ENCODE results near the gene VTI1A.
"Not testable (repeated sequence)": the region's sequence is repeated elsewhere in the genome, so short reads cannot be mapped to it uniquely, and the experiment has no call there.

Gene VTI1A

DNA sequence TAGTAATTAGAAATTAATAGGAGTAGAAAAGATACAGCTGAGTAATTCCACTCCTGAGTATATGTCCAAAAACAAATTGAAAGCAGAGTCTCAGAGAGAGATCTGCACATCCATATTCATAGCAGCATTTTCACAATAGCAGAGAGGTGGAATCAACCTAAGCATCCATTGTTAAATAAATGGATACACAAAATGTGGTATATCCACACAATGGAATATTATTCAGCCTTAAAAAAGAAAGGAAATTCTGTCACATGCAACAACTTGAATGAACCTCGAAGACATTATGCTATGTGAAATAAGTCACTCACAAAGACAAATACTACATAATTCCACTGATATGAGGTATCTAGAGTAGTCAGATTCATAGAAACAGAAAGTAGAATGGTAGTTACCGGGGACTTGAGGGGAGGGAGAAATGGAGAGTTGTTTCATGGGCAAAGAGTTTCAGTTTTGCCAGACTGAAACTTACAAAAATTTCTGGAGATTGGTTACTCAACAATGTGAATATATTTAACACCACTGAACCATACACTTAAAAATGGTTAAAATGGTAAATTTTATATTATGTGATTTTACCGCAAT lies 18.4 kb downstream of the VTI1A start:
- Mint-ChIP-seq H3K9me3 (no peaks in the 10 kb centered on the region), H3K4me1 (peaks cover 0 to 9% of the 10 kb centered on the region in 2 donors), H3K4me3 (no peak overlapping the region), H3K27ac (no peak overlapping the region), H3K36me3 (peaks cover 20 to 45% of the 10 kb centered on the region in 2 donors), H3K27me3 (no peaks in the 10 kb centered on the region)
- DNase-seq (no peak), ATAC-seq (replicated peaks) (no peak)

DNA sequence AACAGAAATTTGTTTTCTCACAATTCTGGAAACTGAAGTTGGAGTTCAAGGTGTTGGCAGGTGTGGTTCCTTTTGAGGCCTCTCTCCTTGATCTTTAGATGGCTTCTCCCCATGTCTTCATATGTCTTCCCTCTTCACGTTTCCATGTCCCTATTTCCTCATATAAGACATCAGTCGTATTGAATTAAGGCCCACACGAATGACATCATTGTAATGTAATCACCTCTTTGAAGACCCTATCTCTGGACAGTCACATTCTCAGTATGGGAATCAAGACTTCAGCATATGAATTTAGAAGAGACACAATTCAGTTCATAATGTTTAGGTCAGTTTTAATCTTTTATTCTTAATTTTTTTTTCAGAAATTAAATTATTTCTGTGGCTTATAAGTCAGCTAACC lies 19.8 kb downstream of the VTI1A start:
- peaks cover 21 to 39% of the 10 kb centered on the region in 2 donors for H3K36me3 Mint-ChIP-seq
- H3K27me3 Mint-ChIP-seq, result no peaks in the 10 kb centered on the region

DNA sequence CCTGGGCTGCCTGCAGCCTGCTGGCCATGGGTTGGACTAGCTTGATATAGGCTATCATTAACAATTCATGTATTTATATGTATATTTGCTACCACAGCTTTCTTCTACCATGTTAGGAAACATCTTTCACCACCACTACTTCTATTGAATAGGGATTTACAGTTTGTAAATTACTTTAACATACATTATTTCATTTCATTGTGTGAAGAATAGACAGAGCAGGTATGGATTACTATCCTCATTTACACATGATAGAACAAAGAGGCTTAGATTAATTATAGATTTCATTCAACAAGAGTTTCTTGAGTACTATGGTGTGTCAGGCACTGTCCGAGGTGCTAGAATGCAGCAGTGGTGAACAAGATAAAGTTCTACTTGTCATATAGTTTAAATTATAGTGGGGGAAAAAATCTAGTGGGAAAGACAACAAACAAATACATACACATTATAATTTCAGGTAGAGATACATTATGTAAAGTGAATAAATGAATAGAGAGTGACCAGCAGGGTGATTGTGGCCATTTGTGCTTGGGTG lies 20.6 kb downstream of the VTI1A start:
- DNase-seq (no peak), ATAC-seq (replicated peaks) (no peak)
- no peak overlapping the region for H3K27ac Mint-ChIP-seq
- peaks cover 3 to 16% of the 10 kb centered on the region in 2 donors for H3K4me1 Mint-ChIP-seq
- H3K27me3 Mint-ChIP-seq, result no peaks in the 10 kb centered on the region
- H3K9me3 Mint-ChIP-seq, result no peaks in the 10 kb centered on the region
- peaks cover 18 to 38% of the 10 kb centered on the region in 2 donors for H3K36me3 Mint-ChIP-seq
- H3K4me3 Mint-ChIP-seq, result no peak overlapping the region

More for the DNA sequence above, 19.8 kb downstream of the VTI1A start:
- no peaks in the 10 kb centered on the region for H3K9me3 Mint-ChIP-seq
- H3K27ac Mint-ChIP-seq, result no peak overlapping the region
- no peak for DNase-seq
- peaks cover under 1 to 12% of the 10 kb centered on the region in 2 donors for H3K4me1 Mint-ChIP-seq
- no peak for ATAC-seq (replicated peaks)
- no peak overlapping the region for H3K4me3 Mint-ChIP-seq

- ATAC-seq (replicated peaks), result peak; percentile 29 to 64
- Mint-ChIP-seq H3K4me1 (peaks cover 3 to 11% of the 10 kb centered on the region in 2 donors), H3K9me3 (no peaks in the 10 kb centered on the region), H3K27me3 (no peaks in the 10 kb centered on the region), H3K4me3 (no peak overlapping the region), H3K27ac (no peak overlapping the region), H3K36me3 (peaks cover 14 to 28% of the 10 kb centered on the region in 2 donors)
- DNase-seq, result no peak
These were observed 25.0 kb downstream of the VTI1A start for GRCh38 chr10:112471878-112472487.

- no peak for ATAC-seq (replicated peaks)
- no peak overlapping the region for H3K4me3 Mint-ChIP-seq
- DNase-seq, result no peak
- no peak overlapping the region for H3K27ac Mint-ChIP-seq
- peaks cover 14 to 18% of the 10 kb centered on the region in 2 donors for H3K36me3 Mint-ChIP-seq
- peaks cover 6 to 7% of the 10 kb centered on the region in 2 donors for H3K4me1 Mint-ChIP-seq
- no peaks in the 10 kb centered on the region for H3K27me3 Mint-ChIP-seq
- no peaks in the 10 kb centered on the region for H3K9me3 Mint-ChIP-seq
These were observed 28.7 kb downstream of the VTI1A start for GRCh38 chr10:112475575-112476218.

GRCh38 chr10:112481602-112482001 lies 34.6 kb downstream of the VTI1A start:
- Mint-ChIP-seq H3K4me1 (peaks cover 3 to 5% of the 10 kb centered on the region in 2 donors), H3K9me3 (no peaks in the 10 kb centered on the region), H3K27me3 (no peaks in the 10 kb centered on the region), H3K27ac (no peak overlapping the region), H3K36me3 (peaks cover 9 to 13% of the 10 kb centered on the region in 2 donors), H3K4me3 (no peak overlapping the region)
- ATAC-seq (replicated peaks) (no peak), DNase-seq (no peak)

GRCh38 chr10:112484399-112484798 lies 37.4 kb downstream of the VTI1A start:
- ATAC-seq (replicated peaks) (no peak), DNase-seq (no peak)
- Mint-ChIP-seq H3K4me1 (peaks cover 5 to 11% of the 10 kb centered on the region in 2 donors), H3K27ac (no peak overlapping the region), H3K4me3 (no peak overlapping the region), H3K36me3 (peaks cover 8 to 22% of the 10 kb centered on the region in 2 donors), H3K27me3 (no peaks in the 10 kb centered on the region), H3K9me3 (no peaks in the 10 kb centered on the region)

GRCh38 chr10:112487964-112488363 lies 40.9 kb downstream of the VTI1A start:
- no peak overlapping the region for H3K27ac Mint-ChIP-seq
- no peaks in the 10 kb centered on the region for H3K27me3 Mint-ChIP-seq
- H3K4me1 Mint-ChIP-seq, result peaks cover 6 to 18% of the 10 kb centered on the region in 2 donors
- H3K4me3 Mint-ChIP-seq, result no peak overlapping the region
- no peaks in the 10 kb centered on the region for H3K9me3 Mint-ChIP-seq
- H3K36me3 Mint-ChIP-seq, result peaks cover 7 to 19% of the 10 kb centered on the region in 2 donors
- no peak for ATAC-seq (replicated peaks)
- DNase-seq, result no peak

DNA sequence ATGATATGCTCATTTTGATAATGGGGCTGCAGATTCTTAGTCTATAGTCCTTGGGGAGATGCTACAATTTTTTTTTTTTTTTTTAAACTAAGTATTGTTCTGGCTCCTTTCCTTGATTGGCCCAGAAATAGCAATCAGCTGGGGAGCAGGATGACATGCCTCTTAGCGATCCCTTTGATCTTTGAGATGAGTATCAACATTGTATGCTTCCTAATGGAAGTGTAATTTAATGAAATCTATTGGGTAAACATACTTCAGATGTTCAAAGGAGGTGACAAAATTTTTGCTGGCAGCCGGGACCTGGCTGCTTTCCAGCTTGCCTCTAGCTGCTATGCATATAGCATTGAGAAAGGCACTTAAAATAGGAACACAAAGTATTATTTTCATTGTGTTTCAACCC lies 43.5 kb downstream of the VTI1A start:
- Mint-ChIP-seq H3K4me3 (no peak overlapping the region), H3K27ac (no peak overlapping the region), H3K9me3 (no peaks in the 10 kb centered on the region), H3K27me3 (no peaks in the 10 kb centered on the region), H3K4me1 (peaks cover 6 to 18% of the 10 kb centered on the region in 2 donors), H3K36me3 (peaks cover 8 to 20% of the 10 kb centered on the region in 2 donors)
- ATAC-seq (replicated peaks) (no peak), DNase-seq (no peak)

- Mint-ChIP-seq H3K4me3 (no peak overlapping the region), H3K36me3 (peaks cover 8 to 20% of the 10 kb centered on the region in 2 donors), H3K27me3 (no peaks in the 10 kb centered on the region), H3K27ac (no peak overlapping the region), H3K4me1 (peaks cover 6 to 18% of the 10 kb centered on the region in 2 donors), H3K9me3 (no peaks in the 10 kb centered on the region)
- ATAC-seq (replicated peaks) (no peak), DNase-seq (no peak)
These were observed 44.1 kb downstream of the VTI1A start for GRCh38 chr10:112491144-112491543.

- no peak for ATAC-seq (replicated peaks)
These were observed 45.7 kb downstream of the VTI1A start for GRCh38 chr10:112492736-112493135.

GRCh38 chr10:112497347-112497950 lies 50.4 kb downstream of the VTI1A start:
- peaks cover 17 to 26% of the 10 kb centered on the region in 2 donors for H3K36me3 Mint-ChIP-seq
- peaks cover 0 to 2% of the 10 kb centered on the region in 2 donors for H3K9me3 Mint-ChIP-seq
- H3K27me3 Mint-ChIP-seq, result no peaks in the 10 kb centered on the region
- H3K4me3 Mint-ChIP-seq, result no peak overlapping the region
- DNase-seq (no peak), ATAC-seq (replicated peaks) (no peak)
- H3K27ac Mint-ChIP-seq, result no peak overlapping the region
- H3K4me1 Mint-ChIP-seq, result peaks cover 0 to 6% of the 10 kb centered on the region in 2 donors

More at GRCh38 chr10:112492736-112493135, 45.7 kb downstream of the VTI1A start:
- H3K4me3 Mint-ChIP-seq, result no peak overlapping the region
- H3K27me3 Mint-ChIP-seq, result no peaks in the 10 kb centered on the region
- H3K4me1 Mint-ChIP-seq, result peaks cover 3 to 12% of the 10 kb centered on the region in 2 donors
- peaks cover 6 to 11% of the 10 kb centered on the region in 2 donors for H3K36me3 Mint-ChIP-seq
- no peak overlapping the region for H3K27ac Mint-ChIP-seq
- DNase-seq, result no peak
- H3K9me3 Mint-ChIP-seq, result no peaks in the 10 kb centered on the region

DNA sequence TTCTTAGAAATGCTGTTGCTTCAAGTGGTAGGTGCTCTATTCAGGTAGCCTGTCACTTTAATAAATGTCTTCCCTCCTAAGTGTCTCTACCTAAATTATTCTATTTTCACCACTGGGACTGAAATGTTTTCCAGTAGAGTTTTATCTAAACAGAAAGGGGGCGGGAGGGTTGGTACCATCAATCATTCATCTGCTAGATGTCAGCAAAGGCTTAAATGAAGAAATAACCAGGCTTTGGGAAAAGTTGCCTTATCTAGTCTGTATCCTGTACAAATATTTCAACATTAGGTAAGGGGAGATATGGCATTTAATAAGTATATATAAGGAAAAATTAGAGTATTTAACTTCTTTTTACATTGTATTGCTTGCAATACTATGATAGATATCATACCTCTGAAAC lies 51.8 kb downstream of the VTI1A start:
- peaks cover 15 to 26% of the 10 kb centered on the region in 2 donors for H3K36me3 Mint-ChIP-seq
- H3K4me3 Mint-ChIP-seq, result no peak overlapping the region
- ATAC-seq (replicated peaks) (no peak), DNase-seq (no peak)
- peaks cover 0 to 2% of the 10 kb centered on the region in 2 donors for H3K9me3 Mint-ChIP-seq
- no peak overlapping the region for H3K27ac Mint-ChIP-seq
- H3K27me3 Mint-ChIP-seq, result no peaks in the 10 kb centered on the region
- peaks cover 0 to 2% of the 10 kb centered on the region in 2 donors for H3K4me1 Mint-ChIP-seq

- H3K4me3 Mint-ChIP-seq; ATAC-seq (replicated peaks); DNase-seq; H3K27me3 Mint-ChIP-seq; H3K4me1 Mint-ChIP-seq; H3K9me3 Mint-ChIP-seq; H3K27ac Mint-ChIP-seq: not testable (repeated sequence)
- peaks cover 15 to 31% of the 10 kb centered on the region in 2 donors for H3K36me3 Mint-ChIP-seq
These were observed 53.0 kb downstream of the VTI1A start for GRCh38 chr10:112499985-112500384.

All from stimulated activated naive B cell treated with anti-CD40 and anti-IgM and Interleukin-4, amounts not matched to agents 10 μg/mL and 1 μg/mL and 100 μg/mL, for 72 hours (primary cell).